ENCODE data around the gene EEIG2.

The EEIG2 gene

DNA sequence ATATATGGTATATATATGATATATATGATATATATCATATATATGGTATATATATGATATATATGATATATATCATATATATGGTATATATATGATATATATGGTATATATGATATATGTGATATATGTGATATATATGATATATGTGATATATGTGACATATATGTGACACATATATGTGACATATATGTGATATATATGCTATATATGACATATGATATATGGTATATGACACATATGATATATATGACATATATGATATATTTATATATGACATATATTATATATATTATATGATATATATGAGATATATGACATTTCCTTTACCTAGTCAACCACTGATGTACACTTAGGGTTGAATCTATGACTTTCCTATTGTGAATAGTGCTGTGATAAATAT is 36.1 kb upstream of the EEIG2 start:
- DNase-seq (ENCODE audit: low read depth), result no peak
- H3K4me3 ChIP-seq (ENCODE audit: low read depth, low read length), result no peak overlapping the region
- TF ChIP-seq, protein P1, sequence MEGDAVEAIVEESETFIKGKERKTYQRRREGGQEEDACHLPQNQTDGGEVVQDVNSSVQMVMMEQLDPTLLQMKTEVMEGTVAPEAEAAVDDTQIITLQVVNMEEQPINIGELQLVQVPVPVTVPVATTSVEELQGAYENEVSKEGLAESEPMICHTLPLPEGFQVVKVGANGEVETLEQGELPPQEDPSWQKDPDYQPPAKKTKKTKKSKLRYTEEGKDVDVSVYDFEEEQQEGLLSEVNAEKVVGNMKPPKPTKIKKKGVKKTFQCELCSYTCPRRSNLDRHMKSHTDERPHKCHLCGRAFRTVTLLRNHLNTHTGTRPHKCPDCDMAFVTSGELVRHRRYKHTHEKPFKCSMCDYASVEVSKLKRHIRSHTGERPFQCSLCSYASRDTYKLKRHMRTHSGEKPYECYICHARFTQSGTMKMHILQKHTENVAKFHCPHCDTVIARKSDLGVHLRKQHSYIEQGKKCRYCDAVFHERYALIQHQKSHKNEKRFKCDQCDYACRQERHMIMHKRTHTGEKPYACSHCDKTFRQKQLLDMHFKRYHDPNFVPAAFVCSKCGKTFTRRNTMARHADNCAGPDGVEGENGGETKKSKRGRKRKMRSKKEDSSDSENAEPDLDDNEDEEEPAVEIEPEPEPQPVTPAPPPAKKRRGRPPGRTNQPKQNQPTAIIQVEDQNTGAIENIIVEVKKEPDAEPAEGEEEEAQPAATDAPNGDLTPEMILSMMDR (IDR thresholded peaks at IDR 0.05; ENCODE audit: low read depth, low read length, missing control alignments), result no peak

DNA sequence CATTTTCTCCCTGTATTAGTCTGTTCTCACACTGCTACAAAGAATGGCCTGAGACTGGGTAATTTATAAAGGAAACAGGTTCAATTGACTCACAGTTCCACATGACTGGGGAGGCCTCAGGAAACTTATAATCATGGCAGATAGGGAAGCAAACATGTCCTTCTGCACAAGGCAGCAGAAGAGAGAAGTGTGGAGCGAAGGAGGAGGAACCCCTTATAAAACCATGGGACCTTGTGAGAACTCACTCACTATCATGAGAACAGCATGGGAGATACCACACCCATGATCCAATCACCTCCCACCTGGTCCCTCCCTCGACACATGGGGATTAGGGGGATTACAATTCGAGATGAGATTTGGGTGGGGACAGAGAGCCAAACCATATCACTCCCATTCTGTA is 35.2 kb upstream of the EEIG2 start:
- no peak overlapping the region for H3K4me3 ChIP-seq (ENCODE audit: low read depth, low read length)
- no peak for DNase-seq (ENCODE audit: low read depth)
- TF ChIP-seq, protein P1 (IDR thresholded peaks at IDR 0.05; ENCODE audit: low read depth, low read length, missing control alignments), result no peak

DNA sequence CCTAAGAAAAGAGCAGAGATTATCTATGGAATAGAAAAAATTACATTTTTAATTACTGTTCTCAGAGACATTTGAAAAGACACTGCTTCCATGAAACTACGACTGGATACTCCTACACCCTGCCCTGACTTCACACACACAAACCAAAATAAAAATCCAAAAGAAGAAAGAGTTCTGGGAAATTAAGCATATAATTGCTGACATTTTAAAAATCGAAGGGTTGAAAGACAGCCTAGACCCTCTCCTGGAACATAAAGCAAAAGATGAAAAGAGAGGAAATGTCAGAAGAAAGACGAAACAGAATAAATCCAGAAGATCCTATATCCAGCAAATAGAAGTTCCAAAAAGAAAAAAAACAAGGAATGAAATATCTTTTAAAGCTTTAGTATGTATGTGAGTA is 32.8 kb upstream of the EEIG2 start:
- TF ChIP-seq, protein P1 (IDR thresholded peaks at IDR 0.05; ENCODE audit: low read depth, low read length, missing control alignments), result no peak
- no peak overlapping the region for H3K4me3 ChIP-seq (ENCODE audit: low read depth, low read length)
- DNase-seq (ENCODE audit: low read depth), result no peak

DNA sequence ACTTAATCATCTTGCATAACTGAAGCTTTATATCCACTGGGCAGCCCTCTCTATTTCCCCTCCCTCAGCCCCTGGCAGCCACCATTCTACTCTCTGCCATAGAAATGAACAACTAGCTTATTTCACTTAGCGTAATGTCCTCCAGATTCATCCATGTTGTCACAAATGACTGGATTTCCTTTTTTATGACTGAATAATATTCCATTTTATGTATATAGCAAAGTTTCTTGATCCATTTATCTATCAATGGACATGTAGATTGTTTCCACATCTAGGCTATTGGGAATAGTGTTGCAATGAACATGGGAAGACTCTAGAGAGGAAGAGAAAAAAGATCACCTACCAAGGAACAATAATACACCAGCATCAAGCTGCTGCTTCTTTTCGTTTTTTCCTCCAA is 32.1 kb upstream of the EEIG2 start:
- TF ChIP-seq, protein P1 (IDR thresholded peaks at IDR 0.05; ENCODE audit: low read depth, low read length, missing control alignments), result no peak
- no peak for DNase-seq (ENCODE audit: low read depth)
- no peak overlapping the region for H3K4me3 ChIP-seq (ENCODE audit: low read depth, low read length)

DNA sequence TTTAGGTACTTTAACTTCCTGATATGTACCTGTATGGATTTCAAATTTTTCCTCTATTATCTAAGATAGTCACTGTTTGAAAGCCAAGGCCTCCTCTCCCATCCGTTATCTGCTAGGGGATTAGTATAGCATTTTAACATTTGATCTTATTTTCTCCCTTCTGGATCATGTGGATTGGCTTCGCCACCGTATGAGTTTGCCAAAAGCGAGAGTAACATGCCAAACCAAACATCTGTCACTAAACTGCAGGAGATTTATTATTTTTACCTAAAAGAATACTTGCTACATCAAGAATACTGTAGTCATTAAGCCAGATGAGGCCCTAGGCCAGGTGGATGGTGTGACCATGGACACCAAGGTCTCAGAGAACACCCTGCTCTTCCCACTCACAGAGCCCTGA is 28.5 kb upstream of the EEIG2 start:
- no peak overlapping the region for H3K4me3 ChIP-seq (ENCODE audit: low read depth, low read length)
- DNase-seq (ENCODE audit: low read depth), result no peak
- TF ChIP-seq, protein P1 (IDR thresholded peaks at IDR 0.05; ENCODE audit: low read depth, low read length, missing control alignments), result no peak

DNA sequence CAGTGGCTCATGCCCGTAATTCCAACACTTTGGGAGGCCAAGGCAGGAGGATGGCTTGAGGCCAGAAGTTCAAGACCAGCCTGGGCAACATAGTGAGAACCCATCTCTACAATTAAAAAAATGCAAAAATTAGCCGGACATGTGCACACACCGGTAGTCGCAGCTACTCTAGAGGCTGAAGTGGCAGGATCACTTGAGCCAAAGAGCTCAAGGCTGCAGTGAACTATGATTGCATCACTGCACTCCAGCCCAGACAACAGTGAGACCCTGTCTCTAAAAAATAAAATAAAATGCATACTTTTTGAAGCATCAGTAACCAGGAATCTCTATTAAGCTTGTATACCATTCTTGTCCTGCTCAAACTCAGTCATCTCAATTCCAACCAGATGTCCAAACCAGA is 27.2 kb upstream of the EEIG2 start:
- DNase-seq (ENCODE audit: low read depth), result no peak
- TF ChIP-seq, protein P1 (IDR thresholded peaks at IDR 0.05; ENCODE audit: low read depth, low read length, missing control alignments), result no peak
- H3K4me3 ChIP-seq (ENCODE audit: low read depth, low read length), result no peak overlapping the region

DNA sequence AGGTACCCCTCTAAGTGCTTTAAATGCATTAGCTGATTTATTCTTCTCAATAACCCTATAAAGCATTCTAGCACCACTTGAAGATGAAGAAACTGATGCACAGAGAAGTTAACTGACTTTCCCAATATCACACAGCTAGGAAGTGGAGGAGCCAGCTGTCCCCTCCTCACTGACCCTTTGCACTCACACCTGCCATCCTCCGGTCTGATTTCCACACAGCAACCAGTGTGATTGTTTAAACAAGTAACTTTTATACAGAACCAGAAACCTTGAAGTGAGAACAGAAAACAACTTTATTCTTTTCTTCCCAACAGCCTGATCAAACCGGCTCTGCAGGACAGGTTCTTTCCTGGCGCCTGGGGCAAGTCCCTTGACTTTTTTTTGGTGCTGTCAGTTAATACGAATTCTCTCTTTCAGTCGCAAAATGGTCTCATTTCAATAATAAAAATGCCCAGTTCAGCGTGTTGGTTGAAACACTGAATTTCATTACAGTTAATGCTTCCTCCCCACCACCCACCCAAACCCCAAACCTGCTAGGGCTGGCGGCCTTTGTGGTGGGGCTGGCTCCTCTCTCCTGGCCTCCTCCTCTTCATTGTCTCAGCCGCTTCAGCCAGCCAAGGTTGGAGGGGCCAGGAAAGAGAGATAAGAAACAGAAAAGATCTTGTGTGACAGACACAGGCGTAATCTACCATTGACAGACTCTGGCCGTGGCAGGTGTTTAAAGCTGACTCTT is 26.4 kb upstream of the EEIG2 start:
- H3K4me3 ChIP-seq (ENCODE audit: low read depth, low read length), result no peak overlapping the region
- TF ChIP-seq, protein P1 (IDR thresholded peaks at IDR 0.05; ENCODE audit: low read depth, low read length, missing control alignments), result no peak
- DNase-seq (ENCODE audit: low read depth), result no peak

All from GM12864 (cell line).